K562 (cell line): ENCODE measurements around the gene UBE2U. TPM values are rescaled to one million over a fixed set of nuclear protein-coding genes. Genes with fewer than 3 reads are reported as not detected.

Source experiments
- ATAC-seq: fragments of 200-7000 bp; cut with Tn5 transposase; 3 replicates; pipeline ENCODE4 v1.9.1; 2020; ENCODE audit warnings: moderate library complexity
- BruUV-seq: library from RNA; stranded (reverse); fragments of 400-500 nt; replicated peaks from 2 replicates; lab custom pipeline; 2021; lab: Mats Ljungman, UMichigan
- CTCF ChIA-PET: fragments of 300-600 bp; formaldehyde crosslinking; extraction: SDS; loops from one replicate; lab custom pipeline; 2021; ENCODE audit warnings: low intra/inter-chr PET ratio; lab: Yijun Ruan, JAX
- POLR2A ChIA-PET: fragments of 300-600, 350-650 bp; sonication (Branson Sonifier 250); formaldehyde crosslinking; extraction: SDS; loops from one replicate; lab custom pipeline; 2021; ENCODE audit warnings: antibody characterized with exemption, inconsistent platforms; lab: Yijun Ruan, JAX
- DNase-seq, 4 experiments: peaks; one replicate each; pipeline versions ENCODE4 v3.0.0 to v3.0.0-alpha.2; 2011 to 2018; ENCODE audit warnings: low spot score in 3 of 4, mixed read lengths in 3 of 4; ENCODE audit errors: extremely low read depth in 1 of 4
- FAIRE-seq: peaks from 2 replicates; lab custom pipeline; 2011; peaks lifted over from hg19 to GRCh38; lab: Jason Lieb, UNC
- H2AFZ ChIP-seq: 2 replicates; pipeline ENCODE4 v1.6.0; 2011; ENCODE audit warnings: low read depth, low read length, control low read depth, inconsistent platforms
- H3K27ac ChIP-seq: fragments of 200-600 bp; 3 replicates; pipeline ENCODE4 v1.8.0; 2011; ENCODE audit warnings: low read depth, mild to moderate bottlenecking, control low read depth, inconsistent platforms, low read length, moderate library complexity, mixed read lengths; ENCODE audit errors: extremely low read depth
- H3K27me3 ChIP-seq, 2 experiments: fragments of 300-600 bp in 1 of 2; 2 replicates in 1 of 2; 3 replicates in 1 of 2; pipeline versions ENCODE4 v1.6.0 to v1.8.0; 2011; ENCODE audit warnings: inconsistent platforms in 2 of 2, low read length in 2 of 2, mild to moderate bottlenecking in 1 of 2, mixed read lengths in 1 of 2, moderate library complexity in 1 of 2; ENCODE audit not compliant: control insufficient read depth in 2 of 2, insufficient read depth in 2 of 2
- H3K36me3 ChIP-seq: fragments of 300-600 bp; 3 replicates; pipeline ENCODE4 v1.8.0; 2011; ENCODE audit warnings: mild to moderate bottlenecking, low read length, inconsistent platforms; ENCODE audit not compliant: control insufficient read depth, insufficient read depth
- H3K4me1 ChIP-seq, 2 experiments: fragments of 200-600 bp in 1 of 2; replicated peaks in 1 of 2; 2 replicates in 1 of 2; 3 replicates in 1 of 2; pipeline versions ENCODE4 v1.5.1 to v1.8.0; 2011; ENCODE audit warnings: inconsistent platforms in 2 of 2, low read length in 2 of 2, mild to moderate bottlenecking in 1 of 2, mixed read lengths in 1 of 2, moderate library complexity in 1 of 2; ENCODE audit not compliant: control insufficient read depth in 2 of 2, insufficient read depth in 2 of 2
- H3K4me2 ChIP-seq: 2 replicates; pipeline ENCODE4 v1.6.1; 2011; ENCODE audit warnings: low read length, control low read depth, inconsistent platforms, mixed read lengths; ENCODE audit not compliant: insufficient read depth
- H3K4me3 ChIP-seq: fragments of 200-600 bp; sonication (generic), shearing (Covaris generic); 2 replicates; pipeline ENCODE4 v1.5.1; 2016; ENCODE audit warnings: control low read depth, inconsistent platforms
- H3K79me2 ChIP-seq: fragments of 200-600 bp; 3 replicates; pipeline ENCODE4 v1.8.0; 2011; ENCODE audit warnings: low read length, inconsistent platforms; ENCODE audit not compliant: control insufficient read depth, insufficient read depth
- H3K9ac ChIP-seq, 2 experiments: 2 replicates each; pipeline versions ENCODE4 v1.6.0 to v1.6.1; 2011; ENCODE audit warnings: low read depth in 2 of 2, low read length in 2 of 2, control low read depth in 1 of 2, inconsistent platforms in 1 of 2, mild to moderate bottlenecking in 1 of 2, mixed read lengths in 1 of 2; ENCODE audit not compliant: insufficient read depth in 1 of 2
- H3K9me1 ChIP-seq: one replicate; pipeline ENCODE4 v1.6.0; 2011; ENCODE audit warnings: inconsistent platforms, mild to moderate bottlenecking, low read length, moderate library complexity; ENCODE audit not compliant: control insufficient read depth, insufficient read depth
- H3K9me3 ChIP-seq: replicated peaks from 2 replicates; pipeline ENCODE4 v1.5.1; 2011; ENCODE audit warnings: low read depth, low read length, inconsistent platforms; ENCODE audit not compliant: control insufficient read depth, insufficient read depth
- H4K20me1 ChIP-seq: replicated peaks from 2 replicates; pipeline ENCODE4 v1.6.1; 2011; ENCODE audit warnings: low read length, inconsistent platforms, mixed read lengths; ENCODE audit not compliant: control insufficient read depth, insufficient read depth
- FOS ChIP-seq: IDR thresholded peaks from 3 replicates; pipeline ENCODE4 v1.6.1; 2011; ENCODE audit not compliant: insufficient read length; ENCODE audit errors: extremely low read depth
- NUFIP1 ChIP-seq: fragments of 450-650 bp; IDR thresholded peaks from 2 replicates; pipeline ENCODE4 v1.6.1; 2018; ENCODE audit not compliant: partially characterized antibody
- OTX1 ChIP-seq: fragments of 450-650 bp; formaldehyde crosslinking; IDR thresholded peaks from 2 replicates; pipeline ENCODE4 v1.4.0; 2022; ENCODE audit warnings: mild to moderate bottlenecking
- RFX7 ChIP-seq: fragments of 250-450 bp; sonication (Bioruptor Pico); IDR thresholded peaks from 2 replicates; pipeline ENCODE4 v1.5.1; 2021; ENCODE audit warnings: mild to moderate bottlenecking
- SIN3B ChIP-seq: fragments of 450-650 bp; IDR thresholded peaks from 2 replicates; pipeline ENCODE4 v1.6.1; 2017; ENCODE audit warnings: low read depth, mild to moderate bottlenecking, moderate library complexity
- ZFP36 ChIP-seq: fragments of 150-350 bp; IDR thresholded peaks from 2 replicates; pipeline ENCODE4 v1.6.1; 2018; ENCODE audit warnings: low read length, low read depth; ENCODE audit not compliant: partially characterized antibody
- WGBS: fragments of 100-300 bp; shearing (Covaris generic); methylation state at CpG from one replicate; pipeline ENCODE4 v1.1.6; 2016; ENCODE audit warnings: low coverage, mixed read lengths; ENCODE audit not compliant: insufficient coverage; ENCODE audit errors: missing lambda C conversion rate; 5-methylcytosine and 5-hydroxymethylcytosine counted together
- in situ Hi-C: fragments of 300-500 bp; cut with MboI; formaldehyde crosslinking; loops from 4 replicates; pipeline ENCODE4 v1.15.0; 2018; ENCODE audit warnings: inconsistent platforms, mixed read lengths
- intact Hi-C: fragments of 100-400 bp; cut with micrococcal nuclease; formaldehyde crosslinking; loops from 2 replicates; pipeline ENCODE4 v1.14.2; 2022
- polyA plus RNA-seq, 8 experiments: library from polyadenylated mRNA; depleted of rRNA in 4 of 8; stranded (reverse) in 5 of 8; unstranded in 3 of 8; fragments of >200 nt; fragmentation: Nextera tagmentation in 2 of 8; fragmentation: Illumina TruSeq in 1 of 8; extraction: Ambion mirVana in 2 of 8; extraction: Trizol in 1 of 8; gene quantifications; 2 replicates each; pipeline versions ENCODE4 v1.2.1 to v1.2.3, GENCODE V29; 2011 to 2014; ENCODE audit warnings: inconsistent platforms in 1 of 8, missing spikeins in 1 of 8
- total RNA-seq, 7 experiments: library from RNA; depleted of rRNA in 6 of 7; stranded (reverse); fragments of >200 nt in 6 of 7; fragmentation: Illumina TruSeq in 2 of 7; extraction: Trizol in 2 of 7; gene quantifications; 2 replicates each; pipeline versions ENCODE4 v1.2.1 to v1.2.3, GENCODE V29; 2011 to 2021; ENCODE audit warnings: low replicate concordance in 1 of 7
- TF ChIP-seq, protein P1 (sequence below): fragments of 200-800 bp; sonication (Bioruptor generic); IDR thresholded peaks from 2 replicates; pipeline ENCODE4 v1.6.1; 2017; ENCODE audit warnings: missing genetic modification characterization, missing compliant biosample characterization
- TF ChIP-seq, protein P2 (sequence below): sonication (generic); formaldehyde crosslinking; IDR thresholded peaks from 2 replicates; pipeline ENCODE4 v1.8.1; 2023; ENCODE audit warnings: mild to moderate bottlenecking, missing genetic modification reagents, moderate library complexity
- TF ChIP-seq, protein P3 (sequence below): fragments of 200-400 bp; formaldehyde crosslinking; IDR thresholded peaks from 2 replicates; pipeline ENCODE4 v1.6.1; 2017; ENCODE audit warnings: mild to moderate bottlenecking, low read depth, low read length, moderate library complexity
- TF ChIP-seq, protein P4 (sequence below), 2 experiments: fragments of 450-650 bp; IDR thresholded peaks; 2 replicates each; pipeline ENCODE4 v1.6.1; 2018; ENCODE audit warnings: mild to moderate bottlenecking in 2 of 2, low read depth in 1 of 2; ENCODE audit not compliant: partially characterized antibody in 2 of 2

The UBE2U gene
- total and polyA plus RNA-seq, 9 of the 15 experiments (the other 6 are each of a cell fraction or from before 2014, with no cell fraction given) = not detected

DNA sequence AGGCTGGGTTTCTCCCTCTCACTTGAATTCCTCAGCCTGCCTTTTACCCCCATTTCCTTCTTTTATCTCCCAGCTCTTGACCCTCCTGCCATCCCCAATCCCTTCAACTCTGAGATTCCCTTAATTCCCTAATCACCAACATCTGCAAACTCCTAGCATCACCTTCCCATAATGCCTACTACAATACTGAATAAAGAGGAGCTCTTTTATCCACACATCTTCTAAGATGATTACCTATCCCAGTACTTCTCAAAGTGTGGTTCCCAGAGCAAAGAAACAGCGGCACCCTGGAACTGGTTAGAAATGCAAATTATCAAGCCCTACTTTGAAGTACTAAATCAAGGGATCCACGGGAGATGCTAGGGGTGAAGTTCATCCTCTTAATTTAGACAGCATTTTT, 21.2 kb upstream of the UBE2U start:
- no peak overlapping the region for H3K27ac ChIP-seq
- WGBS = 0% methylated on average over 2 of the region's 2 CpGs
- no peak for FAIRE-seq
- CTCF ChIA-PET = no interaction called here
- H4K20me1 ChIP-seq = no peaks in the 10 kb centered on the region
- TF ChIP-seq, protein P1, sequence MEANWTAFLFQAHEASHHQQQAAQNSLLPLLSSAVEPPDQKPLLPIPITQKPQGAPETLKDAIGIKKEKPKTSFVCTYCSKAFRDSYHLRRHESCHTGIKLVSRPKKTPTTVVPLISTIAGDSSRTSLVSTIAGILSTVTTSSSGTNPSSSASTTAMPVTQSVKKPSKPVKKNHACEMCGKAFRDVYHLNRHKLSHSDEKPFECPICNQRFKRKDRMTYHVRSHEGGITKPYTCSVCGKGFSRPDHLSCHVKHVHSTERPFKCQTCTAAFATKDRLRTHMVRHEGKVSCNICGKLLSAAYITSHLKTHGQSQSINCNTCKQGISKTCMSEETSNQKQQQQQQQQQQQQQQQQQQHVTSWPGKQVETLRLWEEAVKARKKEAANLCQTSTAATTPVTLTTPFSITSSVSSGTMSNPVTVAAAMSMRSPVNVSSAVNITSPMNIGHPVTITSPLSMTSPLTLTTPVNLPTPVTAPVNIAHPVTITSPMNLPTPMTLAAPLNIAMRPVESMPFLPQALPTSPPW (CRISPR knock-in tag) = no peak
- no peak for TF ChIP-seq SIN3B
- TF ChIP-seq FOS = no peak
- TF ChIP-seq RFX7 = no peak
- TF ChIP-seq, protein P2, sequence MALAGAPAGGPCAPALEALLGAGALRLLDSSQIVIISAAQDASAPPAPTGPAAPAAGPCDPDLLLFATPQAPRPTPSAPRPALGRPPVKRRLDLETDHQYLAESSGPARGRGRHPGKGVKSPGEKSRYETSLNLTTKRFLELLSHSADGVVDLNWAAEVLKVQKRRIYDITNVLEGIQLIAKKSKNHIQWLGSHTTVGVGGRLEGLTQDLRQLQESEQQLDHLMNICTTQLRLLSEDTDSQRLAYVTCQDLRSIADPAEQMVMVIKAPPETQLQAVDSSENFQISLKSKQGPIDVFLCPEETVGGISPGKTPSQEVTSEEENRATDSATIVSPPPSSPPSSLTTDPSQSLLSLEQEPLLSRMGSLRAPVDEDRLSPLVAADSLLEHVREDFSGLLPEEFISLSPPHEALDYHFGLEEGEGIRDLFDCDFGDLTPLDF (CRISPR knock-in tag) = no peak
- TF ChIP-seq, protein P3, sequence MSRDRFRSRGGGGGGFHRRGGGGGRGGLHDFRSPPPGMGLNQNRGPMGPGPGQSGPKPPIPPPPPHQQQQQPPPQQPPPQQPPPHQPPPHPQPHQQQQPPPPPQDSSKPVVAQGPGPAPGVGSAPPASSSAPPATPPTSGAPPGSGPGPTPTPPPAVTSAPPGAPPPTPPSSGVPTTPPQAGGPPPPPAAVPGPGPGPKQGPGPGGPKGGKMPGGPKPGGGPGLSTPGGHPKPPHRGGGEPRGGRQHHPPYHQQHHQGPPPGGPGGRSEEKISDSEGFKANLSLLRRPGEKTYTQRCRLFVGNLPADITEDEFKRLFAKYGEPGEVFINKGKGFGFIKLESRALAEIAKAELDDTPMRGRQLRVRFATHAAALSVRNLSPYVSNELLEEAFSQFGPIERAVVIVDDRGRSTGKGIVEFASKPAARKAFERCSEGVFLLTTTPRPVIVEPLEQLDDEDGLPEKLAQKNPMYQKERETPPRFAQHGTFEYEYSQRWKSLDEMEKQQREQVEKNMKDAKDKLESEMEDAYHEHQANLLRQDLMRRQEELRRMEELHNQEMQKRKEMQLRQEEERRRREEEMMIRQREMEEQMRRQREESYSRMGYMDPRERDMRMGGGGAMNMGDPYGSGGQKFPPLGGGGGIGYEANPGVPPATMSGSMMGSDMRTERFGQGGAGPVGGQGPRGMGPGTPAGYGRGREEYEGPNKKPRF = no peak
- TF ChIP-seq, protein P4, sequence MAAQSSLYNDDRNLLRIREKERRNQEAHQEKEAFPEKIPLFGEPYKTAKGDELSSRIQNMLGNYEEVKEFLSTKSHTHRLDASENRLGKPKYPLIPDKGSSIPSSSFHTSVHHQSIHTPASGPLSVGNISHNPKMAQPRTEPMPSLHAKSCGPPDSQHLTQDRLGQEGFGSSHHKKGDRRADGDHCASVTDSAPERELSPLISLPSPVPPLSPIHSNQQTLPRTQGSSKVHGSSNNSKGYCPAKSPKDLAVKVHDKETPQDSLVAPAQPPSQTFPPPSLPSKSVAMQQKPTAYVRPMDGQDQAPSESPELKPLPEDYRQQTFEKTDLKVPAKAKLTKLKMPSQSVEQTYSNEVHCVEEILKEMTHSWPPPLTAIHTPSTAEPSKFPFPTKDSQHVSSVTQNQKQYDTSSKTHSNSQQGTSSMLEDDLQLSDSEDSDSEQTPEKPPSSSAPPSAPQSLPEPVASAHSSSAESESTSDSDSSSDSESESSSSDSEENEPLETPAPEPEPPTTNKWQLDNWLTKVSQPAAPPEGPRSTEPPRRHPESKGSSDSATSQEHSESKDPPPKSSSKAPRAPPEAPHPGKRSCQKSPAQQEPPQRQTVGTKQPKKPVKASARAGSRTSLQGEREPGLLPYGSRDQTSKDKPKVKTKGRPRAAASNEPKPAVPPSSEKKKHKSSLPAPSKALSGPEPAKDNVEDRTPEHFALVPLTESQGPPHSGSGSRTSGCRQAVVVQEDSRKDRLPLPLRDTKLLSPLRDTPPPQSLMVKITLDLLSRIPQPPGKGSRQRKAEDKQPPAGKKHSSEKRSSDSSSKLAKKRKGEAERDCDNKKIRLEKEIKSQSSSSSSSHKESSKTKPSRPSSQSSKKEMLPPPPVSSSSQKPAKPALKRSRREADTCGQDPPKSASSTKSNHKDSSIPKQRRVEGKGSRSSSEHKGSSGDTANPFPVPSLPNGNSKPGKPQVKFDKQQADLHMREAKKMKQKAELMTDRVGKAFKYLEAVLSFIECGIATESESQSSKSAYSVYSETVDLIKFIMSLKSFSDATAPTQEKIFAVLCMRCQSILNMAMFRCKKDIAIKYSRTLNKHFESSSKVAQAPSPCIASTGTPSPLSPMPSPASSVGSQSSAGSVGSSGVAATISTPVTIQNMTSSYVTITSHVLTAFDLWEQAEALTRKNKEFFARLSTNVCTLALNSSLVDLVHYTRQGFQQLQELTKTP (IDR thresholded peaks at IDR 0.05; ENCODE audit: low read depth in 1 of 2, partially characterized antibody in 2 of 2) = no peak
- no peak for TF ChIP-seq NUFIP1
- TF ChIP-seq ZFP36 = no peak
- TF ChIP-seq OTX1 (CRISPR knock-in tag) = no peak
- TF ChIP-seq, all 486 proteins: peak for 0
- DNase-seq (no peak), ATAC-seq (no peak)
- Histone ChIP-seq H3K36me3 (no peaks in the 10 kb centered on the region), H3K4me2 (no peak overlapping the region), H3K9me1 (no peaks in the 10 kb centered on the region), H2AFZ (no peak overlapping the region), H3K79me2 (no peaks in the 10 kb centered on the region), H3K9me3 (no peaks in the 10 kb centered on the region), H3K4me3 (no peak overlapping the region), H3K27me3 (peaks cover 0 to 20% of the 10 kb centered on the region in 2 experiments; a peak in 3 of 5 replicates), H3K9ac (no peak overlapping the region), H3K4me1 (no peaks in the 10 kb centered on the region)
- no TSS peak for BruUV-seq
- intact Hi-C loops (no loop called here), in situ Hi-C loops (no loop called here)
- POLR2A ChIA-PET = interaction anchor here (0.8 kb wide), 1 partner anchor 62 kb away, joined by 3 read pairs; no protein-coding TSS in a partner anchor
